A673 (cell line): ENCODE measurements around the gene COL5A2.

Experiments
- CTCF ChIP-seq: fragments of 300-800, 200-600 bp; sonication (generic); conservative IDR thresholded peaks from 2 replicates; pipeline ENCODE4 v1.5.1; 2017; ENCODE audit warnings: low read depth, mild to moderate bottlenecking, antibody characterized with exemption, low read length, moderate library complexity, mixed read lengths
- EZH2 ChIP-seq: fragments of 200-600 bp; sonication (generic); IDR thresholded peaks from 2 replicates; pipeline ENCODE4 v1.6.1; 2017; ENCODE audit warnings: borderline replicate concordance, low read depth, mild to moderate bottlenecking, mixed read lengths, antibody characterized with exemption, low read length; ENCODE audit not compliant: poor library complexity, severe bottlenecking

- TF ChIP-seq CTCF = no peak
- TF ChIP-seq EZH2 = no peak
Measured at GRCh38 chr2:189008555-189009262, 170.9 kb downstream of the COL5A2 start.
